Thoracic aorta (tissue), 2 donors: ENCODE data around the gene CGB2. TPM values are rescaled to one million over a fixed set of nuclear protein-coding genes. Genes with fewer than 3 reads are reported as not detected.
"Not testable (repeated sequence)": the region's sequence is repeated elsewhere in the genome, so short reads cannot be mapped to it uniquely, and the experiment has no call there.

Experiments used
- ATAC-seq: fragments of 150-250 bp; one replicate; pipeline ENCODE4 v1.8.0; 2017; ENCODE audit warnings: low read depth; ENCODE audit not compliant: insufficient number of reproducible peaks, low FRiP score
- DNase-seq: peaks from one replicate; pipeline ENCODE4 v3.0.0-alpha.2; 2020; ENCODE audit warnings: low spot score
- H3K27ac ChIP-seq, 2 donors: fragments of 200-600 bp; sonication (generic); 1 replicate in 1 of 2; 2 replicates in 1 of 2; pipeline ENCODE4 v1.5.1; 2016; ENCODE audit warnings: mild to moderate bottlenecking in 2 of 2, moderate library complexity in 2 of 2
- H3K27me3 ChIP-seq: fragments of 200-600 bp; sonication (generic); replicated peaks from 2 replicates; pipeline ENCODE4 v1.6.0; 2016; ENCODE audit warnings: mild to moderate bottlenecking; ENCODE audit not compliant: insufficient read depth
- H3K36me3 ChIP-seq: fragments of 200-600 bp; sonication (generic); one replicate; pipeline ENCODE4 v1.5.1; 2016
- H3K4me1 ChIP-seq, 2 donors: fragments of 200-600 bp; sonication (generic); 1 replicate in 1 of 2; 2 replicates in 1 of 2; pipeline versions ENCODE4 v1.5.1 to v1.6.0; 2016; ENCODE audit warnings: low read depth in 2 of 2, mild to moderate bottlenecking in 1 of 2; ENCODE audit not compliant: control insufficient read depth in 1 of 2
- H3K4me3 ChIP-seq: fragments of 200-600 bp; sonication (generic); 2 replicates; pipeline ENCODE4 v1.5.1; 2016; ENCODE audit warnings: mild to moderate bottlenecking
- H3K9me3 ChIP-seq: fragments of 200-600 bp; sonication (generic); 2 replicates; pipeline ENCODE4 v1.5.1; 2016
- total RNA-seq, 2 donors: library from RNA; depleted of rRNA; stranded (reverse); fragments of >200 nt; gene quantifications; one replicate each; pipeline versions ENCODE4 v1.1.0 to v1.2.3, GENCODE V29; 2016
- TF ChIP-seq, protein P1 (sequence below): fragments of 200-600 bp; sonication (generic); IDR thresholded peaks from one replicate; pipeline ENCODE4 v1.5.1; 2019; ENCODE audit warnings: antibody characterized with exemption

The CGB2 gene
- total RNA-seq, 2 donors from 2014 or later, result not detected

DNA sequence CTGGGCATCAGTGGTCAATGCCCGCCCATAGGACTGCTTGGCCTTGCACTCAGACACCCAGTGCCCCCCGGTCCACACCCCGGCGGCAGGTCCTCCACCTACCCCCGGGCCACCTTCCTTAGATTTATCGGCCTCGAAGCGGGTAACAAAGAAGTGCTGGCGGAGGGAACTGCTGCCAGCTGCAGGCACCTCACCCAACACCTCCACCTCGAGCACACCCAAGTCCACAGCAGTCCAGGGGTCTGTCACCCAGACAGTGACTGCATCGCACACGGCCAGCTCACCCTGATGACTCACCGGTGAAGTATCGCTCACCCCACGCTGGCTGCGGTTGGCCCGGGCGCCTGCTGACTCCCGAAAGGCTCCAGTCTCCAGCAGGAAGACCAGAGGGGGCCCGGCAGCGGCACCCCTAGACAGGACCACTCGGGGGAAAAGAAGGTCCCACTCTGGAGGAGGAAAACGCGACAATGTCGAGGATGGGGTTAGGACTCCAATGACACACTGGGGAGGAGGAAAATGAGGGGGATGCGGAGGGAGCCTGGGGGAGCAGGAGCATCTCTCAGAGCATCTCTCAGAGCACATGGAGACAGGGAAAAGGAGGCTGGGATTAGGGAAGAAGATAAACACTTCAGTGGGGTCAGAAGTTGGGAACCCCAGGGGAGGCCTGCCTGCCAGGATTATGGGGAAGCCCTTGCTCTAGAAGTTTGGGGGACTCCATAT is 7.0 kb downstream of the CGB2 start:
- H3K27me3 ChIP-seq, H3K4me1 ChIP-seq, DNase-seq, H3K27ac ChIP-seq, ATAC-seq, H3K9me3 ChIP-seq, H3K36me3 ChIP-seq, H3K4me3 ChIP-seq: not testable (repeated sequence)

DNA sequence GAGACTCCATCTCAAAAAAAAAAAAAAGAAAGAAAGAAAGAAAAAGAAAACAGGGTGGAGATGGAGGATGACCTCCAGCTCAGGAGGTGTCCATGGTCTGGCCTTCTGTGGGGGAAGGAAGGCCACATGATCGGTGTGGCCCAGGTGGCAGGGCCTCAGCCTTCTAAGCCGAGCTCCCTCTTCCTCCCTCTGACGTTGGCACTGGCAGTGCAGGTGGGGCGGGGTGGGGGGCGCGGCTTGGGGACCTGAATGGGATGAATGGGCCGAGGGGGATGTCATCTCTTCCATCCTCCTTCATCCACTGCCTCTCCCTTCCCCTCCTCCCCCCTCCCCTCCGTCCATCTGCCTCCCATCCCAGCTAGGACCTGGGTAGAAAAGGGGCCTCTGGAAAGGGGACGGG is 8.0 kb downstream of the CGB2 start:
- not testable (repeated sequence) for H3K4me3 ChIP-seq, H3K27me3 ChIP-seq, H3K4me1 ChIP-seq, H3K36me3 ChIP-seq, ATAC-seq, H3K27ac ChIP-seq, DNase-seq, H3K9me3 ChIP-seq

DNA sequence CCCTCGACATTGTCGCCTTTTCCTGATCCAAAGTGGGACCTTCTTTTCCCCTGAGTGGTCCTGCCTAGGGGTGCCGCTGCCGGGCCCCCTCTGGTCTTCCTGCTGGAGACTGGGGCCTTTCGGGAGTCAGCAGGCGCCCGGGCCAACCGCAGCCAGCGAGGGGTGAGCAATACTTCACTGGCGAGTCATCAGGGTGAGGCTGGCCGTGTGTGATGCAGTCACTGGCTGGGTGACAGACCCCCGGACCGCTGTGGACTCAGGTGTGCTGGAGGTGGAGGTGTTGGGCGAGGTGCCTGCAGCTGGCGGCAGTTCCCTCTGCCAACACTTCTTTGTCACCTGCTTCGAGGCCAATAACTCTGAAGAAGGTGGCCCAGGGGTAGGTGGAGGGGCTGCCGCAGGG is 10.5 kb downstream of the CGB2 start:
- Histone ChIP-seq H3K27ac (no peak overlapping the region), H3K9me3 (no peaks in the 10 kb centered on the region), H3K4me1 (no peaks in the 10 kb centered on the region), H3K27me3 (no peaks in the 10 kb centered on the region), H3K36me3 (no peaks in the 10 kb centered on the region), H3K4me3 (no peak overlapping the region)
- TF ChIP-seq, protein P1, sequence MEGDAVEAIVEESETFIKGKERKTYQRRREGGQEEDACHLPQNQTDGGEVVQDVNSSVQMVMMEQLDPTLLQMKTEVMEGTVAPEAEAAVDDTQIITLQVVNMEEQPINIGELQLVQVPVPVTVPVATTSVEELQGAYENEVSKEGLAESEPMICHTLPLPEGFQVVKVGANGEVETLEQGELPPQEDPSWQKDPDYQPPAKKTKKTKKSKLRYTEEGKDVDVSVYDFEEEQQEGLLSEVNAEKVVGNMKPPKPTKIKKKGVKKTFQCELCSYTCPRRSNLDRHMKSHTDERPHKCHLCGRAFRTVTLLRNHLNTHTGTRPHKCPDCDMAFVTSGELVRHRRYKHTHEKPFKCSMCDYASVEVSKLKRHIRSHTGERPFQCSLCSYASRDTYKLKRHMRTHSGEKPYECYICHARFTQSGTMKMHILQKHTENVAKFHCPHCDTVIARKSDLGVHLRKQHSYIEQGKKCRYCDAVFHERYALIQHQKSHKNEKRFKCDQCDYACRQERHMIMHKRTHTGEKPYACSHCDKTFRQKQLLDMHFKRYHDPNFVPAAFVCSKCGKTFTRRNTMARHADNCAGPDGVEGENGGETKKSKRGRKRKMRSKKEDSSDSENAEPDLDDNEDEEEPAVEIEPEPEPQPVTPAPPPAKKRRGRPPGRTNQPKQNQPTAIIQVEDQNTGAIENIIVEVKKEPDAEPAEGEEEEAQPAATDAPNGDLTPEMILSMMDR, result no peak
- ATAC-seq (no peak), DNase-seq (no peak)

DNA sequence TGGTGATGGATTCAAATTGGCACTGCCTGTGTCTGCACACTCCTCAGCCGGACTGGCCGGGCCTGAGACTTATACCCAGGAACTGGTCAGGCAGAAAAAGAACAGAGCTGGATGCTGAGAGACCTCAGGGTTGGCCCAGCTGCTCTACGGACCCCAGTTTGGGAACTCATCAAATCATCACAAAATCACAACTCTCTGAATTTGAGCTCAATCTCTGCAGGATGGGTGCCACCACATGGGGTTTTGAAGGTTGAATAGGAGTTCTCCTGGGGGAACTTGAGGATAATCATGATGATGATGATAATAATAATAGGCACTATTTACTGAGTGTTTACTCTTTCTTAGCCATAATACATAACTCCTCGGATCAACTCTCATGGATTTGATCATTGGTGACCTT is 11.0 kb downstream of the CGB2 start:
- H3K36me3 ChIP-seq, DNase-seq, H3K27me3 ChIP-seq, ATAC-seq, H3K4me3 ChIP-seq, H3K27ac ChIP-seq, H3K9me3 ChIP-seq, H3K4me1 ChIP-seq: not testable (repeated sequence)

DNA sequence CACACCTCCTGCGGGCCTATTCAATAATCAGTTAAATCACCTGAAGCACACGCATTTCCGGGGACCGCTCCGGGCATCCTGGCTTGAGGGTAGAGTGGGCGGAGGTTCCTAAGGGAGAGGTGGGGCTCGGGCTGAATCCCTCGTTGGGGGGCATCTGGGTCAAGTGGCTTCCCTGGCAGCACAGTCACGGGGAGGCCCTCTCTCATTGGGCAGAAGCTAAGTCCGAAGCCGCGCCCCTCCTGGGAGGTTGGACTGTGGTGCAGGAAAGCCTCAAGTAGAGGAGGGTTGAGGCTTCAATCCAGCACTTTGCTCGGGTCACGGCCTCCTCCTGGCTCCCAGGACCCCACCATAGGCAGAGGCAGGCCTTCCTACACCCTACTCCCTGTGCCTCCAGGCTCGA is 11.9 kb downstream of the CGB2 start, which contains the start of gene CGB5:
Gene CGB5, plus strand, starts transcription at position 301 of the 400 bp plus-strand sequence. CDS start 362 bp downstream, outside the sequence.
- H3K4me3 ChIP-seq, H3K9me3 ChIP-seq, H3K27me3 ChIP-seq, H3K4me1 ChIP-seq, DNase-seq, ATAC-seq, H3K27ac ChIP-seq, H3K36me3 ChIP-seq: not testable (repeated sequence)

DNA sequence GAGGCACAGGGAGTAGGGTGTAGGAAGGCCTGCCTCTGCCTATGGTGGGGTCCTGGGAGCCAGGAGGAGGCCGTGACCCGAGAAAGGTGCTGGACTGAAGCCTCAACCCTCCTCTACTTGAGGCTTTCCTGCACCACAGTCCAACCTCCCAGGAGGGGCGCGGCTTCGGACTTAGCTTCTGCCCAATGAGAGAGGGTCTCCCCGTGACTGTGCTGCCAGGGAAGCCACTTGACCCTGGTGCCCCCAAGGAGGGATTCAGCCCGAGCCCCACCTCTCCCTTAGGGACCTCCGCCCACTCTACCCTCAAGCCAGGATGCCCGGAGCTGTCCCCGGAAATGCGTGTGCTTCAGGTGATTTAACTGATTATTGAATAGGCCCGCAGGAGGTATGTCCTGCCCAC is 17.3 kb downstream of the CGB2 start, which contains the start of gene CGB8:
Gene CGB8, minus strand, starts transcription at position 101 of the 400 bp plus-strand sequence. CDS start 372 bp downstream, outside the sequence.
- not testable (repeated sequence) for ATAC-seq, H3K4me1 ChIP-seq, DNase-seq, H3K4me3 ChIP-seq, H3K27ac ChIP-seq, H3K27me3 ChIP-seq, H3K36me3 ChIP-seq, H3K9me3 ChIP-seq

DNA sequence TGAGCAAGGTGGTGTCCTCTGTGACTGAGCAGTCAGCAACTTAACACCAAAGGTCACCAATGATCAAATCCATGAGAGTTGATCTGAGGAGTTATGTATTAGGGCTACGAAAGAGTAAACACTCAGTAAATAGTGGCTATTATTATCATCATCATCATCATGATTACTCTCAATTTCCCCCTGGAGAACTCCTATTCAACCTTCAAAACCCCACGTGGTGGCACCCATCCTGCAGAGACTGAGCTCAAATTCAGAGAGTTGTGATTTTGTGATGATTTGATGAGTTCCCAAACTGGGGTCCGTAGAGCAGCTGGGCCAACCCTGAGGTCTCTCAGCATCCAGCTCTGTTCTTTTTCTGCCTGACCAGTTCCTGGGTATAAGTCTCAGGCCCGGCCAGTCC is 18.1 kb downstream of the CGB2 start:
- not testable (repeated sequence) for H3K27ac ChIP-seq, H3K9me3 ChIP-seq, H3K4me3 ChIP-seq, H3K4me1 ChIP-seq, DNase-seq, ATAC-seq, H3K36me3 ChIP-seq, H3K27me3 ChIP-seq

DNA sequence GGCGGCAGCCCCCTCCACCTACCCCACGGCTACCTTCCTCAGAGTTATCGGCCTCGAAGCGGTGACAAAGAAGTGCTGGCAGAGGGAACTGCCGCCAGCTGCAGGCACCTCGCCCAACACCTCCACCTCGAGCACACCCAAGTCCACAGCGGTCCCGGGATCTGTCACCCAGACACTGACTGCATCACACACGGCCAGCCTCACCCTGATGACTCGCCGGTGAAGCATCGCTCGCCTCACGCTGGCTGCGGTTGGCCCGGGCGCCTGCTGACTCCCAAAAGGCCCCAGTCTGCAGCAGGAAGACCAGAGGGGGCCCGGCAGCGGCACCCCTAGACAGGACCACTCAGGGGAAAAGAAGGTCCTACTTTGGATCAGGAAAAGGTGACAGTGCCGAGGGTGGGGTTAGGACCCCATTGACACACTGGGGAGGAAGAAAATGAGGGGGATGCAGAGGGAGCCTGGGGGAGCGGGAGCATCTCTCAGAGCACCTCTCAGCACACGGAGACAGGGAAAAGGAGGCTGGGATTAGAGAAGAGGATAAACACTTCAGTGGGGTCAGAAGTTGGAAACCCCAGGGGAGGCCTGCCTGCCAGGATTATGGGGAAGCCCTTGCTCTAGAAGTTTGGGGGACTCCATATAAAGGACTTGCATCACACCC is 18.8 kb downstream of the CGB2 start:
- H3K4me3 ChIP-seq, H3K27ac ChIP-seq, H3K36me3 ChIP-seq, H3K9me3 ChIP-seq, H3K4me1 ChIP-seq, H3K27me3 ChIP-seq, DNase-seq, ATAC-seq: not testable (repeated sequence)
